Stimulated activated CD8-positive, alpha-beta memory T cell treated with anti-CD3 and anti-CD28 coated beads, Interleukin-4, amount 100 ng/mL, for 1 hour (primary cell): ENCODE measurements around the gene RETN.
A peak's percentile ranks its signal among the peaks of the same experiment; 100 is the strongest.
"Not testable (repeated sequence)": the region's sequence is repeated elsewhere in the genome, so short reads cannot be mapped to it uniquely, and the experiment has no call there.

ENCODE experiments used
- DNase-seq, 2 donors: peaks; one replicate each; pipeline ENCODE4 v3.0.0-alpha.2; 2020; ENCODE audit warnings: low read depth in 2 of 2, low spot score in 1 of 2

Gene RETN

DNA sequence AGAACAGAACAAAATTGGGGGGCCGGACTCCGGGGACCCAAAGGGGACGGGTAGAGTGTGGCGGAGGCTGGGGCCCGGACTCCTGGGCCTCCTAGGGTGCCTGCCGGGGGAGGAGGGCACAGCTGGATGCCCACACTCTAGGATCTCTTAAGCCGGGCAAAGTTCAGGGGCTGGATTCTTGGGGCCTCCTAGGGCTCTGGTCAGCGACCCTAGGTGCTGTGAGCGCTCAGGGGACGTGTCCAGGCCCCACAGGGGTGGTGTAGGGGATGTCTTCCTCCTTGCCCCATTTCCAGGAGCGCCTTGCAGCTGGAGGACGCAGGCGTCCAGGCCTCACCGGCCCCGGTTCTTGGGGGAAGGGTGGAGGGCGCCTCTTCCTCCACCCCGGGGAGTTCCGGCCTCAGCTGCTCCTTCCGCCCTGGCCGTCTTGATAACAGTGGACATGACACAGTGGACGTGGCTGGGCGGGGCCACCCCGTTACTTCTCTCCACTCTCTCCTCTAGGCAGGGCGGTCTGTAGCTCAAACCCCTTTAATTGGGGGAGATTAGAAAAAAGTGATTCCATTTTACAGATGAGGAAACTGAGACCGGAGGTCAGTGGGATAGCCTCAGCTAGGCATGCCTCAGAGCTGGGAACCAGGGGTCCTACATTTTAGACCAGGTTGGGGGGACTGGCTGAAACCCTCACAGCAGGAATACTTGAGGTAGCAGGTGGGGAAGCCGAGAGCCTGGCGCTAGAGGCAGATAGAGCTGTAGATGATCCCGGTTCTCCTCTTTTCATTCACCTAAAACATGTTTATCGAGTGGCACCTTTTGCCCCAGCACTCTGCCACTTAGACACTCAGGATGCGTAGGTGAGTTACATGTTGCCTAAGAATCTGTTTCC lies 31.2 kb upstream of the RETN start:
- DNase-seq, result no peak

DNA sequence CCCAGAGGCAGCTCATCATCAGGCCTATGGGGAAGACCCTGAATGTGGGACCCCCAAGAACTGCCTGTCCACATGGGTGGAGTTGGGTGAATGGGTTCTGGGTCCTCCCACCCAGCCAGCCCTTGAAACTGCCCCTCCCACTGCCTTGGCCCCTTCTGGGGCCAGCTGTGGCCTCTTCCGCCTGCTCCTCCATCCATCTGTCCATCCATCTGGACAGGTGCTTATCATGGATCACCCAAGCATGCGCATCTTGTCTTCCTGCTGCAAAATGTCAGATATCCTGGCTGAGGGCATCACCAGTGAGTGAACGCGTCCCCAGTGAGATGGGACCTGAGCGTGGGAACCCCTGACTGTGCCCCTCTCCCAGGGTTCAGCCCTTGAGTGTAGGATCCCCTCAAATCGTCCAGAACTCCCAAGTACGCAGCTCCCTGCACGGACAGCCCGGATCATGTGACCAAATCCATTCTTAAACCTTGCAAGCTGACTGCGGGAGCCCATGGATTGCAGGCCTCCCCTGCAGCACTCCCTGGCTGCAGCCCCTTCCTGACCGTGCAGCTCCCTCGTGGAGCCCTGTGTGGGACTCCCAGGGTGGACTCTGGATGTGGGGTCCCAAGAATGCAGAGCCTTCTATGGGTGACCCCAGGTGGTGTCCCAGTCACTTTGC lies 29.9 kb upstream of the RETN start:
- DNase-seq, result no peak

DNA sequence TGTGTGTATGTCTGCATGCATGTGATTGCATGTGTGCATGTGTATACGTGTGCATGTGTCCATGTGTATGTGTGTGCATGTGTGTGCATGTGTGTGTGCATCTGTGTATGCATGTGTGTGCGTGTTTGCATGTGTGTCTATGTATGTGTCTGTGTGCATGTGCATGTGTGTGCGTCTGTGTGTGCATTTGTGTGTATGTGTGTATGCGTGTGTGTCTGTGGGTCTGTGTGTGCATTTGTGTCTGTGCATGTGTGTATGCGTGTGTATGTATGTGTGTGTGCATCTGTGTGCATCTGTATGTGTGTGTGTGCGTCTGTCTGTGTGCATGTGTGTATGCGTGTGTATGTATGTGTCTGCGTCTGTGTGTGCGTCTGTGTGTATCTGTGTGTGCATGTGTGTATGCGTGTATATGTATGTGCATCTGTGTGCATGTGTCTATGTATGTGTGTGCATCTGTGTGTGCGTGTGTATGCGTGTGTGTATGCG lies 28.9 kb upstream of the RETN start:
- no peak for DNase-seq

DNA sequence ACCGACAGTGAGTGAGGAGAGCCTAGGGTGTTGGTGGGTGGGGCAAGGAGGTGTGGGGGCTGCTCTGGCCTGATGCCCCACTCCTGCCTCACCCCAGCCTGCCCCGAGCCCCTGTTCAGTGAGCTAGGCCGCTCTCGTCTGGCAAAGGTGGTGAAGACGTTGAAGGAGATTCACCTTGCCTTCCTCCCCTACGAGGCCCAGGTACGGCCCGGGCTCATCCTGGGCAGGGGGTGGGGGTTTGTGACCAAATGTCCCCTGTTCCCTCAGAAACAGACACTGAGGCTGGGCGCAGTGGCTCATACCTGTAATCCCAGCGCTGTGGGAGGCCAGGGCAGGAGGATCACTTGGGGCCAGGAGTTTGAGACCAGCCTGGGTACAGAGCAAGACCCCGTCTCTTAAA lies 28.0 kb upstream of the RETN start:
- DNase-seq, result no peak

DNA sequence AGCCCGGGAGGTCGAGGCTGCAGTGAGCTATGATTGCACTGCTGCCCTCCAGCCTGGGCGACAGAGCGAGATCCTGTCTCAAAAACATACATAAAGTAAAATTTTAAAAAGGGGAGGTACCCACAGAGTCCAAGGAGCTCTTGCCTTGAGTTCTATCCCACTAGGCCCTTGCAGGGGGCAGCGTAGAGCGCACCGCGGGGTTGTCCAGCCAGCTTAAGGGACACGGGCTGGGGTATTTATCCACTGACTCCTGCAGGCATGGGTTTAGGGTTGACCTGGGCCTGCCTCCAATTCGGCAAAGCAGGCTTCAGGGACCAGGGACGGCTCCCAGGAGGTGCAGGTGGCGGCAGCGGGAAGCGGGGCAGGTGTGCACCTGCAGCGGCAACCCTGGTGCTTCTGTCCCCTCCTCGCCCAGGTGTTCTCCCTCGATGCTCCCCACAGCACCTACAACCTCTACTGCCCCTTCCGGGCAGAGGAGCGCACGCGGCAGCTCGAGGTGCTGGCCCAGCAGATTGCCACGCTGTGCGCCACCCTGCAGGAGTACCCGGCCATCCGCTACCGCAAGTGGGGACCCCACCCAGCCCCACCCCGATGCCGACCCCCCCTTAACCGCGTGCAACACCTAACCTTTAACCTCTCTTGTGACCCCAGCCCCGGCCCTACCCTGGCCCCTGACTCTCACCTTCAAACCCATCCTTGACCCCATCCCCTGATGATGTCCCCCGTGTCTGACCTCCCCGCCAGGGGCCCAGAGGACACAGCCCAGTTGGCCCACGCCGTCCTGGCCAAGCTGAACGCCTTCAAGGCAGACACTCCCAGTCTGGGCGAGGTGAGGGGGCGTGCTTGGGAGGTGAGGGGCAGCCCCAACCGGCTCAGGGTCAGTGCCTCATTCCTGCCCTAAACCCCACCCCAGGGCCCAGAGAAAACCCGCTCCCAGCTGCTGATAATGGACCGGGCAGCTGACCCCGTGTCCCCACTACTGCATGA lies 27.3 kb upstream of the RETN start:
- no peak for DNase-seq

DNA sequence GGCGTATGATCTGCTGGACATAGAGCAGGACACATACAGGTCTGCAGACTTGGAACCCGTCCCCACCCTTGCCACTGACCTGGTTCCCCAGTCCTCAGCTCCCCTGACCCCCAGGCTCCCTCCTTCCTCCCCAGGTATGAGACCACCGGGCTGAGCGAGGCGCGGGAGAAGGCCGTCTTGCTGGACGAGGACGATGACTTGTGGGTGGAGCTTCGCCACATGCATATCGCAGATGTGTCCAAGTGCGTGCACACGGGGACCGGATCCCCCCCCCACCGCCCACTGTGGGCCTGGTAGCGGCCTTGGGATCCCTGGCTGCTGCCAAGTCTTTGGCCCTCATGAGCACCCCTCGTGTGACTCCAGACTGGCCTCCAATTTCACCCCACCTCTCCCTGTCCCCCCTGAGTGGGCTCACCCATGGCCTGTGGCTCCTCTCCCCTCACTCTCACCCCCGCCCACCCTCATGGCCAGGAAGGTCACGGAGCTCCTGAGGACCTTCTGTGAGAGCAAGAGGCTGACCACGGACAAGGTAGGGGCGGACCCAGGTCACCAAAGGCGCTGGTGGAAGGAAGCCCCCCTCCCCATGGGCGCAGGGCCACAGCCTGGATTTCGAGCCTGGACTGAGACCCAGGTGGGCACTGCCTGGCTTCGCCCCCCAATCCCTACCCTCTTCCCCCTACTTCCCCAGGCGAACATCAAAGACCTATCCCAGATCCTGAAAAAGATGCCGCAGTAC lies 26.4 kb upstream of the RETN start:
- DNase-seq, result no peak

DNA sequence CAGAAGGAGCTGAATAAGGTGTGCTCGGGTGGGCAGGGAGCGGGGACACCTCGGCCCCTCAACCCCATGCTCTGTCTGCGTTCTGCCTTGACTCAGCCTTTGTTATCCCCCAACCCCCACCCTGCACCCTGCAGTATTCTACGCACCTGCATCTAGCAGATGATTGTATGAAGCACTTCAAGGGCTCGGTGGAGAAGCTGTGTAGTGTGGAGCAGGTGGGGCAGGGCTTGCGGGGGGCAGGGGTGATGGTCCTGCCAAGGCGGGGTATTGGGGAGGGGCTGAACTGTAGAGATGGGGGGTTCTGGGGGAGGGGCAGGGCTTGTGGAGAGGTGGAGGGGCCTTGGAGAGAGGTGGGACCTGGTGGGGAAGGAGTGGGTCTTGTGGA lies 25.8 kb upstream of the RETN start:
- DNase-seq, result no peak

DNA sequence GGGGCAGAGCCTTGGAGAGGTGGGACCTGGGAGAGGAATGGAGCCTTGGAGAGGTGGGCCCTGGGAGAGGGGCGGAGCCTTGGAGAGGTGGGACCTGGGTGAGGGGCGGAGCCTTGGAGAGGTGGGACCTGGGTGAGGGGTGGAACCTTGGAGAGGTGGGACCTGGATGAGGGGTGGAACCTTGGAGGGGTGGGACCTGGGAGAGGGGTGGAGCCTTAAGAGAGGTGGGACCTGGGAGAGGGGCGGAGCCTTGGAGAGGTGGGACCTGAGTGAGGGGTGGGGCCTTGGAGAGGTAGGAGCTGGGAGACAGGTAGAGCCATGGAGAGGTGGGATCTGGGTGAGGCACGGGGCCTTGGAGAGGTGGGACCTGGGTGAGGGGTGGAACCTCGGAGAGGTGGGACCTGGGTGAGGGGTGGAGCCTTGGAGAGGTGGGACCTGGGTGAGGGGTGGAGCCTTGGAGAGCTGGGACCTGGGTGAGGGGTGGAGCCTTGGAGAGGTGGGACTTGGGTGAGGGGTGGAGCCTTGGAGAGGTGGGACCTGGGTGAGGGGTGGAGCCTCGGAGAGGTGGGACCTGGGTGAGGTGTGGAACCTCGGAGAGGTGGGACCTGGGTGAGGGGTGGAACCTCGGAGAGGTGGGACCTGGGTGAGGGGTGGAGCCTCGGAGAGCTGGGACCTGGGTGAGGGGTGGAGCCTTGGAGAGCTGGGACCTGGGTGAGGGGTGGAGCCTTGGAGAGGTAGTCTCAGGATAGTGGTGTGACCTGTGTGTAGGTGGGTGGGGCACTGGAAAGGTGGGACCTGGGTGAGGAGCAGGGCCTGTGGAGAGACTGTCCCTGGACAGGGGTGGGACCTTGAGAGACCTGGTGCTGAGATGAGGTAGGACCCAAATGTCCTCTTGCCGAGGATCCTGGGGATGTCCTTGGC lies 25.0 kb upstream of the RETN start:
- DNase-seq, result not testable (repeated sequence)

DNA sequence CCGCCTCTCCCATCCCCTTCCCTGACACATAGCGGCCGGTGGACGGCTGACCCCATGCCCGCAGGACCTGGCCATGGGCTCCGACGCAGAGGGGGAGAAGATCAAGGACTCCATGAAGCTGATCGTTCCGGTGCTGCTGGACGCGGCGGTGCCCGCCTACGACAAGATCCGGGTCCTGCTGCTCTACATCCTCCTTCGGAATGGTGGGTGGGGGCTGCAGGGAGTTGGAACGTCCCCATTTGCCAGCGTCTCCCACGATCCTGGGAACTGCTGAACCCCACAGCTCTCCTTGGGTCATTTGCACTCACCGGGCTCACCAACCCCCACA lies 24.3 kb upstream of the RETN start:
- DNase-seq, result no peak

DNA sequence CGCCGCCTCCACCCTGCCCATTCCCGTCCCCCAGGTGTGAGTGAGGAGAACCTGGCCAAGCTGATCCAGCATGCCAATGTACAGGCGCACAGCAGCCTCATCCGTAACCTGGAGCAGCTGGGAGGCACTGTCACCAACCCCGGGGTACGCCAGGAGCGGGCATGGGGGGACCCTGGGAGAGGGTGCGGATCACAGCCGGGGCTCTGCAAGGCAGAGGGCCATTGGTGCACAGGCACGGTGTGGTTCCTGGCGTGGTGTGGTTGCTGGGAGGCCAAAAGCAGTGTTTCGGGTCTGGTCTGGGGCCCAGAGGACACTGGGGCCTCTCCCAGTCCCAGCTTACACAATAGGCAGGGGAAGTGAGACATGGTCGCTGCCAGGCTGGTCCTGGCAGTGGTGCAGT lies 23.7 kb upstream of the RETN start:
- DNase-seq, result no peak

DNA sequence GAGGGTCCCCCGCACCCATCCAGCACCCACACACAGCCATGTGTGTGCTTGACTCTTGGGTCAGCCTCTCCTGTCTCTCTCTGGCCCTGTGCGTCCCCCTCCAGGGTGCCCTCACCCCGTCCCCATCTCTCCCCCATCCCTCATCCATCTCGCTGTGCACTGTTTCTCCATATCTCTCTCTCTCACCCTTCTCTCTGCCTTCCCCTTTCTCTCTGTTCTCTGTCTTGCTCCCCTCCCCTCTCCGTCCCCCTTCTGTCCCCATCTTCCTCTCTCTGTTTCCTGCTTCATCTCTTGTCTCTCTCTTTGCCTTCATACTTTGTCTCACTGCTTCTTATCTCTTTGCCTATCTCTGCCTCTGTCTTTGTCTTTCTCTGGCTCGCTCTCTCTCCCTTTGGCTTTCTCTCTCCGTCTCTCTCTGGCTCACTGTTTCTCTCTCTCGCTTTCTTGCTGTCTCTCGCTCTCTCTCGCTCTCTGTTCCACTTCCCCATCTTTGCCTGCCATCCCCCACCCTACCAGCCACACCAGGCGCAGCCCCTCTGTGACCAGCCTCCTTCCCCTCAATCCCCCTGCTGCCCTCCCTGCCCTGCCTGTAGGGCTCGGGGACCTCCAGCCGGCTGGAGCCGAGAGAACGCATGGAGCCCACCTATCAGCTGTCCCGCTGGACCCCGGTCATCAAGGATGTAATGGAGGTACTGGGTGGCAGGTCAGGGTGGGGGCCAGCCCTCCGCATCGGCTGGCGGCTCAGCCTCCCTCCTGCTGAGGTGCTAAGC lies 23.0 kb upstream of the RETN start:
- DNase-seq, result no peak

DNA sequence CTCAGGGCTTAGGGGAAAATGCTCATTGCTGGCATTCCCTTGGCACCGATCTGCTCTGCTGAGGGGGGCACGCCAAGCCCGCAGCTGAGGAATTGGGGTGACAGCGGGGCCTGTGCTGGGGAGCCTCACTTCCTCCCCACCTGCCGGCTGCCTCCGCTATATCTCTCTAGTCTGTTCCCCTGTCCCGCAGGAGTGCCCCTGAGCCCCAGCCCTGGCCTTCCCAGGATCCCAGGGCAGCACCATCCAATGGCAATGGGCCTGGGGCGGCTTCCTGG lies 22.5 kb upstream of the RETN start:
- no peak for DNase-seq

DNA sequence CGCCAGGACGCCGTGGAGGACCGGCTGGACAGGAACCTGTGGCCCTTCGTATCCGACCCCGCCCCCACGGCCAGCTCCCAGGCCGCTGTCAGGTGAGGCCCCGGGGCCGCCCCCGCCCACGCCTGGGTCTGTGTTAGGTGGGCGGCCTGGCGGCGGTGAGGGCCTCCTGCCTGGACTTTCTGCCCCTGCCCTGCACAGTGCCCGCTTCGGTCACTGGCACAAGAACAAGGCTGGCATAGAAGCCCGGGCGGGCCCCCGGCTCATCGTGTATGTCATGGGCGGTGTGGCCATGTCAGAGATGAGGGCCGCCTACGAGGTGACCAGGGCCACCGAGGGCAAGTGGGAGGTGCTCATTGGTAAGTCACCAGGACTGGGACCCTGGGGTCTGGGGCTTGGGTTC lies 21.7 kb upstream of the RETN start:
- DNase-seq, result no peak

DNA sequence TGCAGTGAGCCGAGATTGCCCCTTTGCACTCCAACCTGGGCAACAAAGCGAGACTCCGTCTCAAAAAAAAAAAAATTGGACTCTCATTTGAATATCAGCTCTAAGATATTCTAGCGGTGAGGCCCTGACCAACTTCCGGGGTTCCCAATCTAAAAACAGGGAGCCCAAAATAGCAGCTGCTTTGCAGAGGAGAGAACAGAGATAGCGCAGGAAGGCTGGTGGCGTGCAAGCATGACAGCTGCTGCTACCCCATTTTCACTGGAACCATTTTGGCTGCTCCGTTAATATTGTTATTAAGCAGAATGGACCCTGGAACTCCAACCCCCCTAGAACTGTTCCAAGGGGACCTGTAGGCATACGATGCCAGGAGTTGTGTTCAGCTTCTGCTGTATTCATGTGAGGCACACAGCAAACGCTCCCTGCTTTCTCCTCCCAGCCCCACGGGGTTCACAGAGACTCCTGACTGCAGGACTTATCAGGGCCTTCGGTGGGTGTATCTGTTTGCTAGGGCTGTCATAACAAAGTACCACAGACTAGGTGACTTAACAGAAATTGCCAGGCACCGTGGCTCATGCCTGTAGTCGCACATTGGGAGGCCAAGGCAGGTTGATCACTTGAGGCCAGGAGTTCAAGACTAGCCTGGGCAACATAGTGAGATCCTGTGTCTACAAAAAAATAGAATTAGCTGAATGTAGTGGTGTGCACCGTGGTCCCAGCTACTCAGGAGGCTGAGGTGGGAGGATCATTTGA lies 20.4 kb upstream of the RETN start:
- DNase-seq, result no peak

DNA sequence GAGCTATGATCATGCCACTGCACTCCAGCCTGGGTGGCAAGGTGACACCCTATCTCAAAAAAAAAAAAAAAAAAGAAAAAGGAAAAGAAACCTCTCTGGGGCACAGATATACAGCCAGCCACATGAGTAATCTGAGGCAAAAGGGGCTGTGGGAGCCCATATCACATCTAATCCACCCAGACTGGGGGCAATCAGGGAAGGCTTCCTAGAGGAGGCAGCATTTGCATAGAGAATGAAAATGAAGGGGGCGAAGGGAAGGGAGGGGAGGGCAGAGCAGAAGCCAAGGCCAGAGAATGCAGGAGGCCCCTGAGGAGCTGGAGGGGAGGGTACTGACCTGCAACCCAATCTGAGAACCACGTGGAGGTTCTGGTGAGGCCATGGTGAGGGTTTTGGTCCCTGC lies 18.7 kb upstream of the RETN start:
- DNase-seq, result no peak

DNA sequence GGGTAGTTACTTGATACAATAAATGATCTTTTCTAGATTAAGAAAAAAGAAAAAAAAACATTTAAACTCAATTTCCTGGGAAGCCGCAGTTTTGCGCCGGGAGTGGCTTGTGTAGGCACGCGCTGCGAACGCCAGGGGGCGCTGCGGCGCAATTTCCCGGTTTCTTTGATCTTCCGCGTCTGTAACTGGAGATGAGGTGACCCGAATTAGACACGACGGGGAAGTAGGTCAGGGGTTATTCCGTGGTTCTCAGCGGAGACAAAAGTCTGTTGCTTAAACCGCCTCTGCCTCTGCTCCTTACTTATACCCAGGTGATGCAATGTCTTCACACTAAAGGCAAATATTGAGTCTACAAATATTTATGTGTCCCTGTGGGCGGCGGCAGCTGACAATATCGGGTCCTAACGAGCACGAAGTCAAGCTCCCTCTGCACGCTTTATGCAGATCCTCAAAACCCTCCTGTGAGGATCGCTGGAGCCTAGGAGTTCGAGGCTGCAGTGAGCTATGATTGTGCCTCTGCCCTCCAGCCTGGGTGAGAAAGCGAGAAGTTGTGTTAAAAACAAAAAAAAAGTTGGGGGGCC lies 16.7 kb upstream of the RETN start:
- DNase-seq, result peak; percentile 75 to 76

DNA sequence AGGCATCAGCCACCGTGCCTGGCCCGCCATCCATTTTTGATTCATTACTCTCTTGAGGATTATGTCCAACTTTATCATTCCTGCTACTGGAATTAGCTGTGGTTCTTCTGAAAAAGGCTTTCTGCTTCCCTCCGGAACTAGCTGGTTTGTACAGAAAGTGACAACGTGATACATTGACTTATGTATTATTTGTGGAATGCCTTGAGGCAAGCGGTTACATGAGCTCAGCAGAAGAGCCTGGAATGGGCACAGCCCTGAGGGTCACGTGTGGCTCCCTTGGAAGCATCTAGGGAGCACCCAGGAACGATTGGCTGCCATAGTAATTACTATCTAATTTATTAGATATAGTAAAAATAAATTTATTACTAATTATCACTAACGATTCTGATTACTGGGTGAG lies 14.4 kb upstream of the RETN start:
- DNase-seq, result no peak

DNA sequence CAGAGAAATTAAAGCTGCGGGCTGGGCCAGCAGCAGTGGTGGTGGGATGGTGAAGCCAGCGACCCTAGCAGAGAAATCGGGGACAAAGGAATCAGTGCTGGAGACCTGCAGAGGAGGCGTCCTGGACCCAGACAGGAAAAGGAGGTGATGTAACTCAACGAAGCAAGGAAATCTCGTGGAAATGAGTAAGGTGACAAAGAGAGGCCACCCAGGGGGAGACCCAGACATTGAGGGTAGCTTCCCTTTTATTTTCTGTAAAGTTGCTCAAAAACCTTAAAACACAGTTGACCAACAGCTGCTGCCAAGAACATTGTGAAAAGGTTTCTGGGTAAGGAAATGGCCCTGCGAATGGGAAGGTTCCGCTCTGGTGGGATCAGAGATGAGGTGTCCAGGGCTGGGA lies 13.3 kb upstream of the RETN start:
- DNase-seq, result no peak
